Heart right ventricle (tissue), 16 donors: Measurements from ENCODE around the gene UBE2J2. TPM values are rescaled to one million over a fixed set of nuclear protein-coding genes. Genes with fewer than 3 reads are reported as not detected.

Experiments
- ATAC-seq, 8 donors: fragments of 200-7000 bp; cut with Tn5 transposase; one replicate each; pipeline ENCODE4 v1.9.1; 2020; ENCODE audit warnings: mild to moderate bottlenecking in 8 of 8, moderate library complexity in 8 of 8, moderate number of reproducible peaks in 1 of 8
- DNase-seq, 2 donors: peaks; one replicate each; pipeline ENCODE4 v3.0.0-alpha.2; 2020
- H3K27ac ChIP-seq, 10 donors: fragments of 200-600 bp; sonication (generic) in 2 of 10; one replicate each; pipeline versions ENCODE4 v1.5.0 to v1.8.0; 2020 to 2022; ENCODE audit warnings: mild to moderate bottlenecking in 3 of 10
- H3K27me3 ChIP-seq, 7 donors: fragments of 200-600 bp; one replicate each; pipeline ENCODE4 v1.8.0; 2021 to 2022; ENCODE audit warnings: mild to moderate bottlenecking in 2 of 7
- H3K36me3 ChIP-seq, 9 donors: fragments of 200-600 bp; sonication (generic) in 1 of 9; one replicate each; pipeline versions ENCODE4 v1.5.0 to v1.8.0; 2020 to 2022; ENCODE audit warnings: mild to moderate bottlenecking in 2 of 9
- H3K4me1 ChIP-seq, 9 donors: fragments of 200-600 bp; sonication (generic) in 1 of 9; one replicate each; pipeline versions ENCODE4 v1.5.0 to v1.8.0; 2020 to 2022; ENCODE audit warnings: mild to moderate bottlenecking in 4 of 9
- H3K4me3 ChIP-seq, 10 donors: fragments of 200-600 bp; sonication (generic) in 2 of 10; one replicate each; pipeline versions ENCODE4 v1.5.0 to v1.8.0; 2020 to 2022; ENCODE audit warnings: mild to moderate bottlenecking in 7 of 10, moderate library complexity in 2 of 10
- H3K9me3 ChIP-seq, 11 donors: fragments of 200-600 bp in 10 of 11; sonication (generic) in 2 of 11; one replicate each; pipeline versions ENCODE4 v1.5.0 to v1.8.0; 2013 to 2022; ENCODE audit warnings: mild to moderate bottlenecking in 2 of 11, control low read depth in 1 of 11, moderate library complexity in 1 of 11
- WGBS, 2 donors: extraction: QIAGEN DNeasy Blood & Tissue Kit; methylation state at CpG; one replicate each; pipeline ENCODE4 v1.1.7; 2013; ENCODE audit warnings: inconsistent platforms in 1 of 2; 5-methylcytosine and 5-hydroxymethylcytosine counted together
- intact Hi-C, 10 donors: fragments of 100-400 bp; cut with DNase I; formaldehyde crosslinking; loops; one replicate each; pipeline versions ENCODE4 v1.11.1 to v1.14.2; 2022
- polyA plus RNA-seq, 2 donors: library from polyadenylated mRNA; stranded (reverse); fragments of 200-250 nt; gene quantifications; one replicate each; pipeline ENCODE4 v1.2.3, GENCODE V29; 2013
- total RNA-seq, 10 donors: library from RNA; stranded (reverse); fragmentation: NEBNext Ultra II Directional in 3 of 10; extraction: Animal tissue kit (Norgen Biotek cat#: 25700) in 3 of 10; gene quantifications; one replicate each; pipeline versions ENCODE4 v1.2.1 to v1.2.4, GENCODE V29; 2021 to 2023
- TF ChIP-seq, protein P1 (sequence below), 9 donors: fragments of 200-600 bp; sonication (generic) in 2 of 9; IDR thresholded peaks; one replicate each; pipeline versions ENCODE4 v1.5.0 to v1.8.0; 2021 to 2022; ENCODE audit warnings: antibody characterized with exemption in 9 of 9, mild to moderate bottlenecking in 5 of 9, moderate library complexity in 1 of 9
- donor health status: Arrhythmogenic right ventricular cardiomyopathy.
- donor health status: ischemic (EF 13 %, LVEDD 7.1; RV severe dilation, severe dysfunction).
- donor health status: healthy with polysubstance abuse.
- donor health status: DM: no; HTN: yes; CAD: no.
- donor health status: DM: no; HTN: no; CAD: no.
- donor health status: ischemic (EF 25% LVEDD 6.9; RV normal size, moderate dysfunction).
- donor health status: ischemic (EF 25% LVEDD 5.7; RV mildly dilated, moderate dysfunction).
- donor health status: healthy.
- donor health status: DM: yes; HTN: yes; CAD: no.
- donor health status: Ischemic cardiomyopathy.
- donor health status: ischemic (EF 35%, LVEDD 5.7; RV mildly dilated, moderate dysfunction).
- donor health status: nonischemic (EF 11% LVEDD 7.7; RV severe dilation, severe dysfunction).
- donor health status: DM: yes; HTN: yes; CAD: no.
- donor health status: PGD.
- donor health status: ischemic (EF 29% LVEDD 5.4; RV normal size, mild dysfunction).
- donor health status: nonischemic (EF 23%, LVEDD 6.1; RV moderate dilation, normal function).

UBE2J2 gene
- total and polyA plus RNA-seq, 12 donors: 23.5 to 44.1 (median 30.5) TPM

DNA sequence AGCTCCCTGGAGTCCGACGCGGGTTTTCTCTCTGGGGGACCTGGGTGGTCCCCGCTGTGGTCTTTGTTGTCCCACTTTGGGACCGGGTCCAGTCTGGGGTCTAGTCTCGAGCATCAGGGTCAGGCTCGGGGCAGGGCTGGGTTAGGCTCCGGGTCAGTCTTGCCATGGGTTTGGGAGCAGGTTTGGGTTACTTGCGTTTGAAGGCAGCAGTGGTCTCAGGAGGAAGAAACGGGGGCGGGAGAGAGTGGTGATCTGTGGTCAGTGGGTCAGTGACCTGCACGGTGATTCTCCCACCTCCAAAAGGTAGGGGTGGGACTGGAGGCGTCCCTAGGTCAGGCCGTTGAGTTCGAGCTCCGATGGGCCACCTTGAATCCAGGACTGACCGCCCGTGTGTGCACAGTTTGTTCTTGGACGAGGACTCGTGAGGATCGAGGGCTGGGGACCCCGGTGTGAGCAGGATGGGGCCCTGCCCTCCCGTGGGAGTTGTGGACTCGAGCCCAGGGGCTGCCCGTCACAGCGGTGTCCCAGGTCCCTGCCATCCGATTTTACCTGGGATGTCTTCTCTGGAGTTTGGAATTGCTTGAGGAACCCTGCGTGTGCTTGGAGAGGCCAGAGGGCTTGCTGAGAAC lies 39.4 kb downstream of the UBE2J2 start:
- peaks cover 15 to 55% (median 40%) of the 10 kb centered on the region in 9 donors for H3K4me1 ChIP-seq
- H3K9me3 ChIP-seq: no peaks in the 10 kb centered on the region
- WGBS, 2 donors: 96% methylated on average over 28 of the region's 28 CpGs
- TF ChIP-seq, protein P1, sequence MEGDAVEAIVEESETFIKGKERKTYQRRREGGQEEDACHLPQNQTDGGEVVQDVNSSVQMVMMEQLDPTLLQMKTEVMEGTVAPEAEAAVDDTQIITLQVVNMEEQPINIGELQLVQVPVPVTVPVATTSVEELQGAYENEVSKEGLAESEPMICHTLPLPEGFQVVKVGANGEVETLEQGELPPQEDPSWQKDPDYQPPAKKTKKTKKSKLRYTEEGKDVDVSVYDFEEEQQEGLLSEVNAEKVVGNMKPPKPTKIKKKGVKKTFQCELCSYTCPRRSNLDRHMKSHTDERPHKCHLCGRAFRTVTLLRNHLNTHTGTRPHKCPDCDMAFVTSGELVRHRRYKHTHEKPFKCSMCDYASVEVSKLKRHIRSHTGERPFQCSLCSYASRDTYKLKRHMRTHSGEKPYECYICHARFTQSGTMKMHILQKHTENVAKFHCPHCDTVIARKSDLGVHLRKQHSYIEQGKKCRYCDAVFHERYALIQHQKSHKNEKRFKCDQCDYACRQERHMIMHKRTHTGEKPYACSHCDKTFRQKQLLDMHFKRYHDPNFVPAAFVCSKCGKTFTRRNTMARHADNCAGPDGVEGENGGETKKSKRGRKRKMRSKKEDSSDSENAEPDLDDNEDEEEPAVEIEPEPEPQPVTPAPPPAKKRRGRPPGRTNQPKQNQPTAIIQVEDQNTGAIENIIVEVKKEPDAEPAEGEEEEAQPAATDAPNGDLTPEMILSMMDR (IDR thresholded peaks at IDR 0.05): no peak
- DNase-seq (no peak), ATAC-seq (no peak)
- no peak overlapping the region for H3K4me3 ChIP-seq
- no peak overlapping the region for H3K27ac ChIP-seq
- peaks cover 0 to 14% (median 0%) of the 10 kb centered on the region in 9 donors for H3K36me3 ChIP-seq
- intact Hi-C loops: loop anchor here in 3 of 10 donors (5.0 kb wide), 3 partner anchors 38 to 112 kb away; partner anchors contain the start of gene UBE2J2 (in 1 of the 3)
- H3K27me3 ChIP-seq: peaks cover 4 to 23% (median 19%) of the 10 kb centered on the region in 7 donors

- WGBS, 2 donors: 97 to 98% methylated on average over 15 of the region's 15 CpGs
- Histone ChIP-seq H3K4me1 (peaks cover 15 to 60% (median 44%) of the 10 kb centered on the region in 9 donors), H3K9me3 (no peaks in the 10 kb centered on the region), H3K27me3 (peaks cover 0 to 15% (median 12%) of the 10 kb centered on the region in 7 donors), H3K36me3 (peaks cover 0 to 19% (median 1%) of the 10 kb centered on the region in 9 donors), H3K27ac (no peak overlapping the region), H3K4me3 (no peak overlapping the region)
- ATAC-seq (no peak), DNase-seq (no peak)
- TF ChIP-seq, protein P1 (IDR thresholded peaks at IDR 0.05): no peak
- intact Hi-C loops: loop anchor here in 3 of 10 donors (5.0 kb wide), 3 partner anchors 39 to 111 kb away; partner anchors contain the start of gene UBE2J2 (in 1 of the 3)
Observed at GRCh38 chr1:1233567-1233892, 40.1 kb downstream of the UBE2J2 start.

- ATAC-seq: no peak
- H3K36me3 ChIP-seq: peaks cover 0 to 25% (median 7%) of the 10 kb centered on the region in 9 donors
- intact Hi-C loops: loop anchor here in 3 of 10 donors (5.0 kb wide), 3 partner anchors 39 to 111 kb away; partner anchors contain the start of gene UBE2J2 (in 1 of the 3)
- H3K27ac ChIP-seq: peak overlapping the region in 3 of 10 donors; percentile 9 to 73 (median 26)
- H3K9me3 ChIP-seq: no peaks in the 10 kb centered on the region
- TF ChIP-seq, protein P1 (IDR thresholded peaks at IDR 0.05): no peak
- WGBS, 2 donors: 77% methylated on average over 83 to 98 of the region's 98 CpGs
- peaks cover 0 to 10% (median 6%) of the 10 kb centered on the region in 7 donors for H3K27me3 ChIP-seq
- peaks cover 15 to 58% (median 42%) of the 10 kb centered on the region in 9 donors for H3K4me1 ChIP-seq
- DNase-seq: no peak
- peak overlapping the region in 9 of 10 donors; percentile 8 to 48 (median 40) for H3K4me3 ChIP-seq
Observed at GRCh38 chr1:1232796-1233566, 40.7 kb downstream of the UBE2J2 start.

DNA sequence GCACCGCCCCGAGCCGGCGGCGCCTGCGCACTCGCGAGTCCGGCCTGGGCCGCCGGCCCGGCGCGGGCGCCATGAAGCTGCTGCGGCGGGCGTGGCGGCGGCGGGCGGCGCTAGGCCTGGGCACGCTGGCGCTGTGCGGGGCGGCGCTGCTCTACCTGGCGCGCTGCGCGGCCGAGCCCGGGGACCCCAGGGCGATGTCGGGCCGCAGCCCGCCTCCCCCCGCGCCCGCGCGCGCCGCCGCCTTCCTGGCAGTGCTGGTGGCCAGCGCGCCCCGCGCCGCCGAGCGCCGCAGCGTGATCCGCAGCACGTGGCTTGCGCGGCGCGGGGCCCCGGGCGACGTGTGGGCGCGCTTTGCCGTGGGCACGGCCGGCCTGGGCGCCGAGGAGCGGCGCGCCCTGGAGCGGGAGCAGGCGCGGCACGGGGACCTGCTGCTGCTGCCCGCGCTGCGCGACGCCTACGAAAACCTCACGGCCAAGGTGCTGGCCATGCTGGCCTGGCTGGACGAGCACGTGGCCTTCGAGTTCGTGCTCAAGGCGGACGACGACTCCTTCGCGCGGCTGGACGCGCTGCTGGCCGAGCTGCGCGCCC lies 41.4 kb downstream of the UBE2J2 start, which contains the start of gene B3GALT6:
Gene B3GALT6, plus strand, starts transcription at position 30 of the 588 bp plus-strand sequence. Its CDS starts 42 bp downstream, at position 72.
- peaks cover 0 to 3% (median 0%) of the 10 kb centered on the region in 7 donors for H3K27me3 ChIP-seq
- H3K4me1 ChIP-seq: peaks cover 12 to 51% (median 36%) of the 10 kb centered on the region in 9 donors
- peak within 1 kb of the TSS; percentile 92 to 99 (median 96) for H3K27ac ChIP-seq
- intact Hi-C loops: loop anchor here in 3 of 10 donors (5.0 kb wide), 3 partner anchors 40 to 110 kb away; partner anchors contain the start of gene UBE2J2 (in 1 of the 3)
- H3K36me3 ChIP-seq: peaks cover 0 to 31% (median 14%) of the 10 kb centered on the region in 9 donors
- H3K4me3 ChIP-seq: peak within 1 kb of the TSS; percentile 73 to 100 (median 96)
- TF ChIP-seq, protein P1 (IDR thresholded peaks at IDR 0.05): no peak
- 5 to 6% methylated on average over 60 to 100 of the region's 100 CpGs for WGBS, 2 donors
- DNase-seq (no peak), ATAC-seq (no peak)
- H3K9me3 ChIP-seq: no peaks in the 10 kb centered on the region
